ENCODE results near the gene ABCB11. TPM values are rescaled to one million over a fixed set of nuclear protein-coding genes. Genes with fewer than 3 reads are reported as not detected.

The ABCB11 gene
- total RNA-seq, 1 experiment from 2014 or later: 0.12 TPM

- BruUV-seq (replicated peaks): no TSS peak
- DNase-seq (ENCODE audit: low read depth, low spot score) (no peak), ATAC-seq (no peak)
- RAD21 ChIA-PET (ENCODE audit: low non-redundant PET in 1 of 2, low total read pairs in 2 of 2, uncharacterized antibody in 2 of 2, unreplicated experiment in 2 of 2): no interaction called here
- H2AFZ ChIP-seq (ENCODE audit: low read depth, low read length, poor library complexity, severe bottlenecking): no peak overlapping the region
- H3K9me3 ChIP-seq (ENCODE audit: control insufficient read depth in 1 of 2, insufficient read depth in 1 of 2, low read depth in 1 of 2, low read length in 2 of 2): no peaks in the 10 kb centered on the region
- CTCF ChIA-PET: no interaction called here
- H3K27me3 ChIP-seq (ENCODE audit: insufficient read depth, low read length): no peaks in the 10 kb centered on the region
- H3K4me3 ChIP-seq (replicated peaks in 1 of 2; ENCODE audit: low read depth in 1 of 2, low read length in 2 of 2): no peak overlapping the region
- H3K27ac ChIP-seq (ENCODE audit: low read depth, low read length): no peak overlapping the region
- no peak overlapping the region for H3K9ac ChIP-seq (ENCODE audit: low read length)
- peak overlapping the region; percentile 11 for H3K4me2 ChIP-seq (ENCODE audit: low read length)
- H3K79me2 ChIP-seq (ENCODE audit: insufficient read depth, low read length): no peaks in the 10 kb centered on the region
- intact Hi-C loops (cut with micrococcal nuclease): no loop called here
- peaks cover 0 to 8% of the 10 kb centered on the region in 2 experiments; a peak in 1 of 4 replicates for H3K4me1 ChIP-seq (ENCODE audit: control insufficient read depth in 1 of 2, insufficient read depth in 2 of 2, low read length in 2 of 2)
- POLR2A ChIA-PET: no interaction called here
- no peaks in the 10 kb centered on the region for H3K9me2 ChIP-seq (ENCODE audit: insufficient read depth)
- H4K20me1 ChIP-seq (ENCODE audit: insufficient read depth): no peaks in the 10 kb centered on the region
- H3K36me3 ChIP-seq (ENCODE audit: control insufficient read depth in 1 of 2, insufficient read depth in 2 of 2, low read length in 2 of 2): no peaks in the 10 kb centered on the region
- TF ChIP-seq SP1 (IDR thresholded peaks at IDR 0.05; ENCODE audit: low read depth): peak; percentile 30; the same call in 1 of the 2 replicates
- TF ChIP-seq EZH2 (IDR thresholded peaks at IDR 0.05): no peak
- TF ChIP-seq EGR1 (IDR thresholded peaks at IDR 0.05; ENCODE audit: low read depth): no peak
- TF ChIP-seq POLR2AphosphoS5 (IDR thresholded peaks at IDR 0.05; ENCODE audit: low read depth, low read length): no peak
- no peak for TF ChIP-seq CEBPB (IDR thresholded peaks at IDR 0.05; ENCODE audit: low read depth)
- TF ChIP-seq JUND (IDR thresholded peaks at IDR 0.05): peak; percentile 29; the same call in 1 of the 2 replicates
- TF ChIP-seq SIN3A (IDR thresholded peaks at IDR 0.05; ENCODE audit: low read depth): no peak
- no peak for TF ChIP-seq ELF1 (IDR thresholded peaks at IDR 0.05; ENCODE audit: borderline replicate concordance, low read depth)
- TF ChIP-seq MAX (IDR thresholded peaks at IDR 0.05): no peak
- no peak for TF ChIP-seq POLR2A (IDR thresholded peaks at IDR 0.05; ENCODE audit: borderline replicate concordance, extremely low read depth, insufficient read depth, insufficient read length)
- peak; percentile 18; the same call in 1 of the 2 replicates for TF ChIP-seq CBX3 (IDR thresholded peaks at IDR 0.05; ENCODE audit: low read depth)
- no peak for TF ChIP-seq YY1 (IDR thresholded peaks at IDR 0.05; ENCODE audit: extremely low read depth, insufficient replicate concordance, low read depth, low read length)
- TF ChIP-seq REST (IDR thresholded peaks at IDR 0.05; ENCODE audit: low read depth): no peak
- no peak for TF ChIP-seq ZNF274 (IDR thresholded peaks at IDR 0.05; ENCODE audit: low read depth, low read length)
- peak; percentile 49 for TF ChIP-seq FOSL1 (IDR thresholded peaks at IDR 0.05; ENCODE audit: low read depth)
- no peak for TF ChIP-seq SRF (IDR thresholded peaks at IDR 0.05; ENCODE audit: low read depth)
- no peak for TF ChIP-seq ATF3 (IDR thresholded peaks at IDR 0.05)
- no peak for TF ChIP-seq TCF7L2 (IDR thresholded peaks at IDR 0.05; ENCODE audit: borderline replicate concordance, extremely low read depth, insufficient read depth, insufficient read length)
- TF ChIP-seq CTCF (IDR thresholded peaks at IDR 0.05 in 2 of 3, conservative IDR thresholded peaks at IDR 0.05 in 1 of 3; ENCODE audit: borderline replicate concordance in 1 of 3, insufficient read depth in 1 of 3, low read depth in 2 of 3, low read length in 2 of 3): no peak
- TF ChIP-seq ZBTB33 (IDR thresholded peaks at IDR 0.05; ENCODE audit: extremely low read depth, insufficient replicate concordance, low read length): no peak
- no peak for TF ChIP-seq EZH2phosphoT487 (IDR thresholded peaks at IDR 0.05; ENCODE audit: borderline replicate concordance)
- TF ChIP-seq RAD21 (IDR thresholded peaks at IDR 0.05; ENCODE audit: low read depth): no peak
Observed at GRCh38 chr2:169038338-169038757, 7.2 kb upstream of the ABCB11 start.

Data from HCT116 (cell line).